Measurements from ENCODE around the gene CPZ.

- no peak for TF ChIP-seq POLR2A (IDR thresholded peaks at IDR 0.05; ENCODE audit: low read length)
- no peak for TF ChIP-seq GATA1 (IDR thresholded peaks at IDR 0.05; ENCODE audit: low read depth, low read length)
These were observed 10.3 kb downstream of the CPZ start for GRCh38 chr4:8602686-8603430.
